Keratinocyte (primary cell): ENCODE data around the gene TMEM253.

Experiments
- CTCF ChIP-seq, 3 experiments: IDR thresholded peaks in 1 of 3; conservative IDR thresholded peaks in 1 of 3; optimal IDR thresholded peaks in 1 of 3; 2 replicates in 2 of 3; 3 replicates in 1 of 3; pipeline versions ENCODE3 to v1.5.1; 2011; ENCODE audit warnings: low read length in 3 of 3, mild to moderate bottlenecking in 3 of 3, moderate library complexity in 2 of 3, control low read depth in 1 of 3, inconsistent platforms in 1 of 3; ENCODE audit not compliant: insufficient read depth in 2 of 3; ENCODE audit errors: extremely low read depth in 1 of 3
- EZH2 ChIP-seq: IDR thresholded peaks from one replicate; pipeline ENCODE4 v1.6.1; 2012; ENCODE audit warnings: inconsistent platforms, mild to moderate bottlenecking, low read length, moderate library complexity

GRCh38 chr14:21090194-21090939 is 10.5 kb upstream of the TMEM253 start:
- TF ChIP-seq CTCF (optimal IDR thresholded peaks at IDR 0.05 in 1 of 3, IDR thresholded peaks at IDR 0.05 in 1 of 3, conservative IDR thresholded peaks at IDR 0.05 in 1 of 3; ENCODE audit: extremely low read depth in 1 of 3, insufficient read depth in 2 of 3, low read length in 3 of 3): peak; percentile 48 to 59 (median 50)
- TF ChIP-seq EZH2: no peak
